Dermis blood vessel endothelial cell (primary cell): ENCODE results near the gene BTBD7. TPM values are rescaled to one million over a fixed set of nuclear protein-coding genes. Genes with fewer than 3 reads are reported as not detected.
A peak's percentile ranks its signal among the peaks of the same experiment; 100 is the strongest.

Experiments used
- DNase-seq: peaks from one replicate; pipeline ENCODE4 v3.0.0; 2010
- total RNA-seq: library from RNA; depleted of rRNA; stranded (reverse); fragments of >200 nt; gene quantifications from 2 replicates; pipeline ENCODE4 v1.2.3, GENCODE V29; 2014

BTBD7 gene
- total RNA-seq, 1 donor from 2014 or later, result 31.3 TPM

GRCh38 chr14:93330609-93331000 lies 2.2 kb downstream of the BTBD7 start:
- DNase-seq, result no peak

GRCh38 chr14:93329965-93330608 lies 2.7 kb downstream of the BTBD7 start:
- DNase-seq, result no peak

GRCh38 chr14:93328546-93328945 lies 4.3 kb downstream of the BTBD7 start:
- DNase-seq, result no peak

- no peak for DNase-seq
These were observed 6.6 kb downstream of the BTBD7 start for GRCh38 chr14:93326196-93326595.

- no peak for DNase-seq
These were observed 9.1 kb downstream of the BTBD7 start for GRCh38 chr14:93323600-93324174.

GRCh38 chr14:93322929-93323599 lies 9.8 kb downstream of the BTBD7 start:
- DNase-seq, result no peak

- DNase-seq, result no peak
These were observed 12.3 kb downstream of the BTBD7 start for GRCh38 chr14:93320489-93320888.

- DNase-seq, result no peak
These were observed 12.9 kb downstream of the BTBD7 start for GRCh38 chr14:93319958-93320357.

GRCh38 chr14:93319494-93319893 lies 13.3 kb downstream of the BTBD7 start:
- no peak for DNase-seq

- DNase-seq, result no peak
These were observed 13.9 kb downstream of the BTBD7 start for GRCh38 chr14:93318927-93319326.

- DNase-seq, result peak; percentile 80
These were observed 14.7 kb downstream of the BTBD7 start for GRCh38 chr14:93317875-93318807.

GRCh38 chr14:93317210-93317874 lies 15.5 kb downstream of the BTBD7 start:
- no peak for DNase-seq

- no peak for DNase-seq
These were observed 16.1 kb downstream of the BTBD7 start for GRCh38 chr14:93316716-93317115.

- no peak for DNase-seq
These were observed 17.3 kb downstream of the BTBD7 start for GRCh38 chr14:93315575-93315974.

GRCh38 chr14:93311082-93311481 lies 21.8 kb downstream of the BTBD7 start:
- DNase-seq, result no peak

GRCh38 chr14:93309427-93309966 lies 23.3 kb downstream of the BTBD7 start:
- peak; percentile 36 for DNase-seq

- DNase-seq, result no peak
These were observed 24.0 kb downstream of the BTBD7 start for GRCh38 chr14:93308686-93309345.

GRCh38 chr14:93306812-93307211 lies 26.0 kb downstream of the BTBD7 start:
- DNase-seq, result no peak

GRCh38 chr14:93305725-93306418 lies 27.0 kb downstream of the BTBD7 start:
- DNase-seq, result no peak

GRCh38 chr14:93304771-93305170 lies 28.1 kb downstream of the BTBD7 start:
- no peak for DNase-seq

- no peak for DNase-seq
These were observed 29.2 kb downstream of the BTBD7 start for GRCh38 chr14:93303659-93304058.
